Left ventricle myocardium superior (tissue), 1 donor: ENCODE data around the gene UBE2K. TPM values are rescaled to one million over a fixed set of nuclear protein-coding genes. Genes with fewer than 3 reads are reported as not detected.
"Not testable (repeated sequence)": the region's sequence is repeated elsewhere in the genome, so short reads cannot be mapped to it uniquely, and the experiment has no call there.

Experiments used
- ATAC-seq: fragments of 200-7000 bp; cut with Tn5 transposase; one replicate; pipeline ENCODE4 v1.9.1; 2020; ENCODE audit warnings: mild to moderate bottlenecking, moderate library complexity
- DNase-seq: peaks from one replicate; pipeline ENCODE4 v3.0.0-alpha.2; 2020
- intact Hi-C: fragments of 100-400 bp; cut with micrococcal nuclease; formaldehyde crosslinking; loops from one replicate; pipeline ENCODE4 v1.11.0; 2022
- long read RNA-seq: library from polyadenylated mRNA; unstranded; transcript quantifications from one replicate; pipeline ENCODE4 v2.0.0, GENCODE V29; 2021
- total RNA-seq: library from RNA; stranded (reverse); fragmentation: NEBNext Ultra II Directional; extraction: Animal tissue kit (Norgen Biotek cat#: 25700); gene quantifications from one replicate; pipeline ENCODE4 v1.2.1, GENCODE V29; 2021
- donor health status: DM: no; HTN: yes; CAD: no; lungs with severe emphysema.

UBE2K gene, protein sequence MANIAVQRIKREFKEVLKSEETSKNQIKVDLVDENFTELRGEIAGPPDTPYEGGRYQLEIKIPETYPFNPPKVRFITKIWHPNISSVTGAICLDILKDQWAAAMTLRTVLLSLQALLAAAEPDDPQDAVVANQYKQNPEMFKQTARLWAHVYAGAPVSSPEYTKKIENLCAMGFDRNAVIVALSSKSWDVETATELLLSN
- total RNA-seq = 53.8 TPM
- long read RNA-seq, full-length matches to known transcripts = 16 of 33 reads
- long read RNA-seq, partial matches to known transcripts = 3 of 33 reads
- long read RNA-seq, other reads (novel, unspliced or antisense) = 14 of 33 reads

DNA sequence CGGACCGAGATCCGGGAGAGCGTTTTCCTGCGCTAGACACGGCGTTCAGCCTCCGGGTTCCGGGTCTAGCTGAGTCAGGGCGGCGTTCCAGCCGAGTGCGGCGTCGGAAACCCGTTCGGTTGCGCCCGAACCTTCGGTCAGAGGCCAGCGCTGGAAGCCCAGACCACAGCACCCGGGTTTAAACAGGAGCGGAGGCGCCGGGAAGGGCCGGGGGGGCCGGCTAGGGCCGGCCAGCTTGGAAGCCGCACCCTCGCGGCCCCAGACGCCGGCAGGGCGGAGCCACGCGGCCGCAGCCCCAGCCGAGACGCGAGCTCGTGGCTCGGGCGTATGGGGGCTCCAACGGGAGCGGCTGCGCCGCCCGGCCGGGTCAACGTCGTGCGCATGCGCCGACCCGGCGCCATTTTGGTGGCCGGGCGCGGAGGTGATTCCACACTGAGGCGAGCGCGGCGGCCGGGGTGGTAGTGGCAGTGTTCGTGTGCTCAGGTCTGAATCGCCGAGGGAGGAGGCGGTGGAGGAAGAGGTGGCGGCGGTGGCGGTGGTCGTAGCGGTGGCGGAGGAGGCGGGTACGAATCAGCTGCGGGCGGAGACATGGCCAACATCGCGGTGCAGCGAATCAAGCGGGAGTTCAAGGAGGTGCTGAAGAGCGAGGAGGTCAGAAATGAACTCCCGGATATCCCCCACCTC, at the start of gene UBE2K:
TSS of gene UBE2K (plus strand) at position 397 of the 684 bp plus-strand sequence. CDS start at position 589, 192 bp downstream.
- intact Hi-C loops = loop anchor here (5.0 kb wide), 1 partner anchor 279 kb away; the partner anchor contains the start of gene PDS5A
- ATAC-seq = peak; percentile 99
- peak; percentile 96 for DNase-seq

DNA sequence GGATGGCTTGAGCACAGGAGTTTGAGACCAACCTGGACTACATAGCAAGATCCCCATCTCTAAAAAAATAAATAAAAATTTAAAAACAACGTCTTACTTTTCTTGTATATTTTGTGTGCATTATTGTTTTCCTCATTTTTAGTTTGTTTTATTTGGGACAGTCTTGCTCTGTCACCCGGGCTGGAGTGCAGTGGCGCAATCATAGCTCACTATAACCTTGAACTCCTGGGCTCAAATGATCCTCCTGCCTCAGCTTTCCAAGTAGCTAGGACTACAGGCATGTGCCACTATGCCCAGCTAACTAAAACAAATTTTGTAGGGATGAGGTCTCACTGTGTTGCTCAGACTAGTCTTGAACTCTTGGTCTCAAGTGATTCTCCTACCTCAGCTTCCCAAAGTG, 49.7 kb upstream of the UBE2K start:
- DNase-seq = no peak
- intact Hi-C loops = no loop called here
- no peak for ATAC-seq

DNA sequence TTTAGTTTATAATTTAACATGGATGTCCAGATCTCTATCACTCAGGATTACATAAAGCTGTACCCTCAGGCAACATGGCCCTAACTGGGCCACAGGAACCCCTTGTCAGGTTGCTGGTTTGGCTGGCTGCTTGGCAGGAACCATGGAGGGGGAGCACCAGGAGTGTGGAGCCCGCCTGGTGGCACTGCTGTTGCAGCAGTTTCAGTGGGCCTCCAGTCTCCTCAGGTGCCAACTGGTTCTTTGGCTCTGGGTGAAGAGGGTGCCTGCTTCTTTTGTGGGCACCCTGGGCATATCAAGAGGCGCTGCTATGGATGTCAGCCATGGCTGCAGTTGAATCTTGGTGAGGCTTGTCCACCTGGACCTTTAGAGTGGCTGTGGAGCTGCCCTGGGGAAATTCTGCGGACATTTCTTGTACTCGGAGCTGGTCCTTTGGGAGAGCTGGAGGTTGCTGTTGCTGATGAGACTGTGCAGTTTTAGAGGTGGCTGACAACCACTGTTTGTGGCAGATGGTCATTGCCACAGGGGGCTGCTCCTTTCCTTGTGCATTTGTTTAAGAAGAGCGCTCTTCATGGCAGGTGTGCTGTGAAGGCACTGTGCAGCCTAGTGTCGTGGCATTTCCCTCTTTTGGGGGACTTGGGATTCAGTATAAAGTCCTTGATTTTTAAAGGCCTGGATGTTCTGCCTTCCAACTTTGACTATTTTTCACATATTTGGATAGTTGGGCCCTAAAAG, 48.9 kb upstream of the UBE2K start:
- ATAC-seq = no peak
- intact Hi-C loops = no loop called here
- DNase-seq = no peak

DNA sequence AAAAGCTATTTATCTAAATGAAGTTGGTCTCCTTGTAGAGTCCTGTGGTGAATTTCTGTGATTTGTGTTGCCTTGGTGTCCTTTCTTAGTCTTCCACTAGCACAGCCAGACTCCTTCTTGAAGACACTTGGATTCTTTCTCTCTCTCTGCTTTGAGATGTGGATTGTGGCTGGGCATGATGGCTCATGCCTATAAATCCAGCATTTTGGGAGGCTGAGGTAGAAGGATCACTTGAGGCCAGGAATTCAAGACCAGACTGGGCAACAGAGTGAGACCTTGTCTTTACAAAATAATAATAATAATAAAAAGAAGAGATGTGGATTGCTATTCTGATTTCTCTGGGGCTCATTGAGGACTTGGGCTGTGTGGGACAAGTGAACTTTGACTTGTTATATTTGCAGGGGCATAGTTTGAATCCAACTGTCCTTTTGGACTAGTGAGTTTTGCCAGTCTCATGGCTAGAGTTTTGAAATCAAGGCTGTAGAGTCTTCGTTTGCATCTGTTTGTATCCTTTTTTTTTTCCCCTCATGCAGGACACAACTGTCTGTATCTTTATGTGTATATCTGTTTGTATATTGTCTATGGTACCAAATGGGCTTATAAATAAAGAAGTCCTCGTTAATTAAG, 48.2 kb upstream of the UBE2K start:
- no peak for DNase-seq
- intact Hi-C loops = no loop called here
- ATAC-seq = no peak

DNA sequence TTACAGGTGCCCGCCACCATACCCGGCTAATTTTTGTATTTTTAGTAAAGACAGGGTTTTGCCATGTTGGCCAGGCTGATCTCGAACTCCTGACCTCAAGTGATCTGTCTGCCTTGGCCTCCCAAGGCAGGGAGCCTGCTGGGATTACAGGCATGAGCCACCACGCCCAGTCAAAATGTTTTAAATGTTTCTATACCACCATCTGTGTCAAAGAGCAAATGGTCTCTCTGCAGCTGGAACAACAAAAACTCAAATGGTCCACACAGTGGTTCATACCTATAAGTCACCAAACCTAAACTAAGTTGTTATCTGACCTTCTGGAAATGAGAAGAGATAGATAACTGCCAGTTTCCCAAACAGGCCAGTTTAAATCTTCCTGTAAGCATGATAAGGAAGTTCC, 46.4 kb upstream of the UBE2K start:
- intact Hi-C loops, DNase-seq: not testable (repeated sequence)

DNA sequence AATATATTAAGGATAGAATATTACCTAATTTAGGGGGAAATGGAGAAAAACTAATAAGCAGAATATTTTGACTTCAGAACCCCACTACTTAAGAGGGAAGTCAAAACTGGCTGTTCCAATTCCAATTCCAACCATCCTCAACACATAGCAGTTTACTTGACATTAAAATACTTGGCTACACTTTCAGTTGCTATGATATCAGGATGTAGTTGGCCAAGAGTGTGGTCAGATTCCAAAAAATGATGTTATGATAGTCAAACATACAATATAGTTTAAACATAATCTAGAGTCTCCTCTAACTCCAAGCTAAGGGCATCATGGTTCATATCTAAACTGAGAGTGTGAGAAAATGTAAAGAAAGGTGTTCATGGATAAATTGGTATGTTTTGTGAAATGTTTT, 42.7 kb upstream of the UBE2K start:
- DNase-seq (no peak), ATAC-seq (no peak)
- intact Hi-C loops = no loop called here

More for the DNA sequence above, 46.4 kb upstream of the UBE2K start:
- not testable (repeated sequence) for ATAC-seq

DNA sequence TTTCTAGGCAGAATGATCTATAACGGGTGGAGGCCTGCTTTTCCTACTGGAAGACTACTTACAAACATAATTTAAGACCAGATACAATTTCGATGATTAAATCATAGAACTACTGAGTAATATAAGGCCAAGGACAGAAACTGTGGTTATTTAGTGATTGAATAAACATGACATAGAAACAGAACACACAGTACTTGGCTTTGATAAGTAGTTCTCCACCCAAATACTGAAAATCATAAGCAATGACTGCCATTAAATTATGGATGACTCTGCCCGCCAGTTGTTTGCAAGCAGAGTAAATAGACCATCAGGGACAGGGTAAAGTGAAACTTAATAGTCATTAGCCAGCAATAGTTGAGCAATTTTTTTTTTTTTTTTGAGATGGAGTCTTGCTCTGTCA, 42.1 kb upstream of the UBE2K start:
- no peak for DNase-seq
- intact Hi-C loops = no loop called here
- peak; percentile 63 for ATAC-seq

DNA sequence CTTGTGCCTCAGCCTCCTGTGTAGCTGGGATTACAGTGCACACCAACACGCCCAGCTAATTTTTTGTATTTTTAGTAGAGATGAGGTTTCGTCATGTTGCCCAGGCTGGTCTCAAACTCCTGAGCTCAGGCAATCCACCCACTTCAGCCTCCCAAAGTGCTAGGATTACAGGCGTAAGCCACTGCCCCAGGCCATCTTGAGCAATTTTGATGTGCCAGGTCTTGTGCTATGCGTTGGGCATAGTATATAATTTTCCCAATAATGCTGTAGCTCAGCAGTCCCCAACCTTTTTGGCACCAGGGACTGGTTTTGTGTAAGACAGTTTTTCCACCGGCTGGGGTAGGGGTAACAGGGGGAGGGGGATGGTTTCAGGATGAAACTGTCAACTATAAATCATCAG, 41.3 kb upstream of the UBE2K start:
- intact Hi-C loops, ATAC-seq, DNase-seq: not testable (repeated sequence)

DNA sequence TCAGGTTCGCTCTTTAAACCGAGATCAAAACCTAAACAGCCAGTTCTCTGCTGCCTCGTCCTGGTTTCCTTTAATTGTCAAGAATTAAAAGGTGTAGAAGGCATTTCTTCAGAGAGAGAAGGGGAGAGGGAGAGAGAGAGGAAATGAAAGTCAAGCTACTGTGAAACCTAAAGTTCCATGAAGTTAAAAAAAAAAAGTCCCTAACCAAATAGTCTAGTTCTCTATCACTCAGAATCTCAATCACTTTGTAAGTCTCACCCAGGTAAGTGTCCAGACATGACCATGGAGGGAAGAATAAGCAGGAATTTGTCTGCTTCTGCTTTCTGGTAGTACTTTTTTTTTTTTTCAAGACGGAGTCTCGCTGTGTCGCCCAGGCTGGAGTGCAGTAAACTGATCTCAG, 40.5 kb upstream of the UBE2K start:
- DNase-seq = no peak

DNA sequence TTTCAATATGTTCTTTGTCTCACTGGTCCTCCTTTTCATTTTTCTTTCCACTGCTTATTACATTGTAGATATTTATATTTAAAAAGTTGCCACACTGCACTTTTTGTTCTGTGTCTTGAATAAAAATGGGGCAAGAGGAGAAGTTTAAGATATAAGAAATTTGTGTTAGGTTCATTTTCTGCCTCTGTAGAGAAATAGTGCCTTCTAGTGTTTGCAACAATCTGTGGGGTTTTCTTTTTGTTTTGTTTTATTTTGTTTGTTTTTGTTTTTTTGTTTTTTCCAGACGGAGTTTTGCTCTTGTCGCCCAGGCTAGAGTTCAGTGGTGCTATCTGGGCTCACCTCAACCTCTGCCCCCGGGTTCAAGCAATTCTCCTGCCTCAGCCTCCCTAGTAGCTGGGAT, 39.2 kb upstream of the UBE2K start:
- DNase-seq (no peak), ATAC-seq (no peak)
- intact Hi-C loops = no loop called here

More for the DNA sequence above, 40.5 kb upstream of the UBE2K start:
- no peak for ATAC-seq
- intact Hi-C loops = no loop called here

DNA sequence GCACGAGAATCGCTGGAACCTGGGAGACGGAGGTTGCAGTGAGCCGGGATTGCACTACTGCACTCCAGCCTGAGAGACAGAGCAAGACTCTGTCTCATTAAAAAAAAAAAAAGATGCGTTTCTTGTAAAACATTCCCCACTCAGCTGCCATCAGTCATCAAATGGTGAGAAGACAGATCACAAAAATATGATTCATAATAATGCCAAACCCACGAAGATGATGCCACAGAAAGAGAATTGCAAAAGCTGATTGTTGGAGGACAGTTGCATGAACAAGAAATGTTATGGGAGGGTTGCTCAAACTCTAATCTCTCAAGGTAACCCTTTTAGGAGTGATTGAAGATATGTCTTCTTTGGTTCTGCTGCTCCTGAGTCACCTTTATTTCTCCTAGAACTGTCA, 37.9 kb upstream of the UBE2K start:
- intact Hi-C loops = no loop called here
- no peak for ATAC-seq
- no peak for DNase-seq

DNA sequence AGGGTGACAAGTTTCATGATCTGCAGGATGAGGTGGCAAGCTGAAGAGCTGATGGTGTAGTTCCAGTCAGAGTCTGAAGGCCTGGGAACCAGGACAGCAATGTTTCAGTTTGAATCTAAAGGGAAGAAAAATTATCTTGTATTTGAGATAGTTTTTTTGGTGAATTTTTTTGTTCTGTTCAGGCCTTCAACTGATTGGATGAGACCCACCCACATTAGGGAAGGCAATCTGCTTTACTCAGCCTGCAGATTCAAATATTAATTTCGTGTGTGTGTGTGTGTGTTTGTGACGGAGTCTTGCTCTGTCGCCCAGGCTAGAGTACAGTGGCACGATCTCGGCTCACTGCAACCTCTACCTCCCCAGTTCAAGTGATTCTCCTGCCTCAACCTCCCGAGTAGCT, 37.2 kb upstream of the UBE2K start:
- DNase-seq (no peak), ATAC-seq (no peak)
- intact Hi-C loops = no loop called here

DNA sequence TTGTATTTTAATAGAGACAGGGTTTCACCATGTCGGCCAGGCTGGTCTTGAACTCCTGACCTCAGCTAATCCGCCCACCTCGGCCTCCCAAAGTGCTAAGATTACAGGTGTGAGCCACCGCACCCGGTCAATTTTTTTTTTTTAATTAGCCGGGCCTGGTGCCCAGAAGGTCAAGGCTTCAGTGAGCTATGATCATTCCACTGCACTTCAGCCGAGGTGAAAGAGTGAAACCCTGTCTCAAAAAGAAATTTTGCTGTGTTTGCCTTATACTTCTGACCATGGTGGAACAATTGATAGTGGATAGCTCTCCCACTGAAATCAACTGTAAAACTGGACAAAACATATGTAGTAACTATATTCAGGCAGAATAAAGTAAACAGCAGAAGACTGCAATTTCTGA, 35.3 kb upstream of the UBE2K start:
- DNase-seq = no peak
- intact Hi-C loops = no loop called here
- ATAC-seq = no peak

DNA sequence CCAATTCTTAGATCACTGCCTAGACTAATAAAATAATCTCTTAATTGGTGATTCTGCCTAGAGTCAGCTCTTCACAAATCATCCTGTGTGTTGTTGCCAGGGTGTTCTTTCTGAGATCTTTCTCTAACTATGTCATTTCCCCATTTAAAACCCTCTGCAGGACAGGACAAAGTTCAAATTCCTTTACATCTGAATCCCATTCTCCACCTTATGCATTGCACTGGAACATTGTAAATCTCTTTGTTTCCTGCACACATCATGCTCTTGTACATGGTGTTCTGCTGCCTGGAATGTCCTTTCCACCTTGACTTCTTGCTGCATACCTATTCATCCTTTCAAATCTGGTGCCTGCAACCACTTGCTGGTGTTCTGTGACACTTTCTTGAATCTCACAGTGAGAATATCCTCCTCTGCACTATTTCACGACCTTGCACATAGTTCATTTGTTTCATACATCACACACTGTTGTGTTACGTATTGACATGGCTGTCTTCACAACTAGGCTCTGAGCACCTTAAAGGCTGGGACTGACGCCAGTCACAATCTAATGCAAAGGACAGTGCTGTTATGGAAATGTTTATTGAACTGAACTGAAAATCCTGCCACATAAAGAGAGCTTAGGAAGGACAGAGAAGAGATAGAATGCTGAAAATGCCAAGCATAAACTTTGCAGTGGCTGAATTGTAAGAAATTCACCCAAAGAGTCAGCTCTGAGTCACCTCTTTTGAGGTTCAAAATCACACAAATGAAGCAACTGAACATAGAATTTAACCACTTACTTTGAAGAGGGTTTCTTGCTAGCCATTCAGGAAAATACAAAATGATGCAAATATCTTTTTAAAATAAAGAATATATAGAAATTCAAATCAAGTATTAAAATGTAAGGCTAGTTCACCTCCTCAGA, 32.9 kb upstream of the UBE2K start:
- ATAC-seq = no peak
- no peak for DNase-seq
- intact Hi-C loops = no loop called here

DNA sequence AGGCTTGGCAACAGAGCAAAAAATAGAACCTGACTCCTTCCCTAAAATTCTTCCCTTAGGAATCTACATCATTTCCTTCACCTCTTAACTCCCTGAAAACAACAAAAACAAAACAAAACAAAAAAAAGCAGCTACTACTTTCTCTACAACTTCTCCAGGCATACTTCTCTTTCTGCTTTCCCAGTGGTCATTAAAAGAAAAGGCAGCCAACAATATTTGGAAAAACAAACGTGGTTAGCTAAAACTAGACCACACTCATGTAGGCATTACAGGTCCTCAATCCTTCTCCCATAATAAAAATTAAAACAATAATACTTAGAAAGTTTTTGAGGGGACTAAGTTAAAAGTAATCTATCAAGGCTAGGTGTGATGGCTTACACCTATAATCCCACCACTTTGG, 30.2 kb upstream of the UBE2K start:
- ATAC-seq (no peak), DNase-seq (no peak)
- intact Hi-C loops = no loop called here

DNA sequence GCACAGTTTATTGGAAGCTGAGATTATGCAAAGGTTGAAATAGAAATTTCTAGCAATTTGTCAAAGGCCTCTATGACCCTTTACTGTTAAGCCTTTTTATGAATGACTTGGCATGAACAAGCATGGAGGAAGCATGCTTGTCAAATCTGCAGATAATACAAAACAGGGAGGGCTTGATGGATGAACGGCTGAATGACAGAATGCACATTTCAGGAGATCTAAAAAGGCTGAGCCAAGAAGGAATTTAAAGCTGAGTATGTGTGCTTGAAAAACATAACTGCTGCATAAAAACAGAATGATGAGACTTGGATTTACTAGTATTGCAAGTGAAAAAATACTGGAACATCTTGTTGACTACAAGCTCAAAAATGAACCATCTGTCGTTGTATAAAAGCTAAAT, 29.0 kb upstream of the UBE2K start:
- intact Hi-C loops = no loop called here
- no peak for ATAC-seq
- DNase-seq = no peak

DNA sequence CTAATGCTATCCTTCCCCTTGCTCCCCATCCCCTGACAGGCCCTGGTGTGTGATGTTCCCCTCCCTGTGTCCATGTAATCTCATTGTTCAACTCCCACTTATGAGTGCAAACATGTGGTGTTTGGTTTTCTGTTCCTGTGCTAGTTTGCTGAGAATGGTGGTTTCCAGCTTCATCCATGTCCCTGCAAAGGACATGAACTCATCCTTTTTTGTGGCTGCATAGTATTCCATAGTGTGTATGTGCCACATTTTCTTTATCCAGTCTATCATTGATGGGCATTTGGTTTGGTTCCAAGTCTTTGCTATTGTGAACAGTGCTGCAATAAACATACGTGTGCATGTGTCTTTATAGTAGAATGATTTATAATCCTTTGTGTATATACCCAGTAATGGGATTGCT, 27.6 kb upstream of the UBE2K start:
- intact Hi-C loops, DNase-seq, ATAC-seq: not testable (repeated sequence)

DNA sequence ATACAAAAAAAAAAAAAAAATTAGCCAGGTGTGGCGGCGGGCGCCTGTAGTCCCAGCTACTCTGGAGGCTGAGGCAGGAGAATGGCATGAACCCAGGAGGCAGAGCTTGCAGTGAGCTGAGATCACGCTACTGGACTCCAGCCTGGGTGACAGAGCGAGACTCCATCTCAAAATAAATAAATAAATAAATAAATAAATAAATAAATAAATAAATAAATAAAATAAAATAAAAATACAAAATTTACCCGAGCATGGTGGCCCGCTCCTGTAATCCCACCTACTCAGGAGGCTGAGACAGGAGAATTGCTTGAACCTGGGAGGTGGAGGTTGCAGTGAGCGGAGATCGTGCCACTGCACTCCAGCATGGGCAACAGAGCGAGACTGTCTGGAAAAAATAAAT, 22.3 kb upstream of the UBE2K start:
- DNase-seq, ATAC-seq, intact Hi-C loops: not testable (repeated sequence)

DNA sequence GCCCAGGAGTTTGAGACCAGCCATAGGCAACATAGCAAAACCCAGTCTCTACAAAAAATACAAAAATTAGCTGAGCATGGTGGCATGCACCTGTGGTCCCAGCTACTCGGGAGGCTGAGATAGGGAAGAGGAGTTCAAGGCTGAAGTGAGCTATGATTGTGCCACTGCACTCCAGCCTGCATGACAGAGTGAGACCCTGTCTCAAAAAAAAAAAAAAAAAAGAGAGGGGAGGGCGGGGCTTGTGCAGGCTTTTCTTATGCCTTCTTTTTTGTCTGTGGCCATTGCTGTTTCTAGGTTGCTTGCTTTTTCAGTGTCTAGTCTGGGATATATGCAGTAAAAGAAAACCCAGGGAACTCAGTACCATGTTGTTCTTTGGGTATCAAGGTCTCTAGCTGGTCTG, 16.9 kb upstream of the UBE2K start:
- intact Hi-C loops, DNase-seq, ATAC-seq: not testable (repeated sequence)
